Measurements from ENCODE around the gene CFAP221. TPM values are rescaled to one million over a fixed set of nuclear protein-coding genes. Genes with fewer than 3 reads are reported as not detected.

CFAP221 gene
- total RNA-seq, 1 experiment from 2014 or later, result not detected

DNA sequence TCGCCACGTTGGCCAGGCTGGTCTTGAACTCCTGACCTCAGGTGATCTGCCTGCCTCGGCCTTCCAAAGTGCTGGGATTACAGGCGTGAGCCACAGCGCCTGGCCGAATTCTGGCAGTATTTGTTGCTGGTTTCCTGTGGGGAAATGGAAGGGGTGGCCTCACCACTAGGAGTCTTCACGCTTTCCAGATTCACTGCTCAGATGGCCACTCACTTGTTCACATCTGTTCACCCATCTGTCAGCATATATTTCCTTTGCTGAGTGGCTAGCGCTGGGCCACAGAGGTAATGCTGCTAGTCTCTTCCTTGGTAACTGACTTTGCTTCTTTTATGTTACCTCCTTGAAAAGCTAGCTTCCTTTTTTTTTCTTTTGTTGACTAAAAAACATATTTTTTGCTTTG, 162.0 kb downstream of the CFAP221 start:
- Histone ChIP-seq H3K9me3 (replicated peaks) (no peaks in the 10 kb centered on the region; the same call in 1 of the 2 replicates), H3K27me3 (no peaks in the 10 kb centered on the region), H3K27ac (no peak overlapping the region), H3K36me3 (no peaks in the 10 kb centered on the region), H3K4me1 (no peaks in the 10 kb centered on the region), H3K4me3 (no peak overlapping the region)
- DNase-seq, result peak in 1 of 2 experiments; percentile 46

Other genes with a start within 250 kb of the CFAP221 start
- 4.2 and 7.0 TPM in 2 replicates for gene C2orf76, start 177.6 kb upstream of the CFAP221 start, total RNA-seq (2014; rRNA removed; shearing (Covaris generic))
- 326 and 328 TPM in 2 replicates for gene DBI, start 177.5 kb upstream of the CFAP221 start, total RNA-seq (2014; rRNA removed; shearing (Covaris generic))
- gene TMEM37, start 112.6 kb upstream of the CFAP221 start, total RNA-seq (2014; rRNA removed; shearing (Covaris generic)), result 0.28 and 0.67 TPM in 2 replicates
- gene SCTR, start 20.0 kb upstream of the CFAP221 start, total RNA-seq (2014; rRNA removed; shearing (Covaris generic)), result not detected in 2 replicates
- 32.6 and 34.6 TPM in 2 replicates for gene TMEM177, start 134.8 kb downstream of the CFAP221 start, total RNA-seq (2014; rRNA removed; shearing (Covaris generic))
- 30.8 and 33.6 TPM in 2 replicates for gene PTPN4, start 215.5 kb downstream of the CFAP221 start, total RNA-seq (2014; rRNA removed; shearing (Covaris generic))